ENCODE data around the gene CFTR. TPM values are rescaled to one million over a fixed set of nuclear protein-coding genes. Genes with fewer than 3 reads are reported as not detected.
A peak's percentile ranks its signal among the peaks of the same experiment; 100 is the strongest.

Gene CFTR
- total and polyA plus RNA-seq, 2 donors from 2014 or later: 2.5 to 12.8 TPM

DNA sequence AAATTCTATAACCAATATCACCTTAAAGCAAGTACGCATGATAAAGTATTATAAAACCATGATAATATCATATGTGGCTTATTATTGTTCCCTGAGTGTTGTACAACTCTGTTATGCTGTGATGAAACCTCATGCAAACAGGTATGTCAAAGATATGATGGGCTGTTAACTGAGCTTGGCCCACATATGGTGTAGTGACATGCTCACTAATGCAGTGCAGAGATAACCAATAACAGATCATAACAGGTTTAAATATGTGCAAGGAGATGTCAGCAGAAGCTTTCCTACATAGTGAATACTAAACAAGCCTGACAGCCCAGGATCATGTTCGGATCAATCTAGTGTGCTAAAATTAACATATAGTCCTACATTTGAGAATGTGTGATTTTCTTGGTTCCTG is 9.6 kb downstream of the CFTR start:
- no peak overlapping the region for H3K9ac ChIP-seq (ENCODE audit: low read length in 3 of 3)
- H3K36me3 ChIP-seq (ENCODE audit: control insufficient read depth in 2 of 3, insufficient read depth in 3 of 3, low read length in 3 of 3): no peaks in the 10 kb centered on the region
- TF ChIP-seq CTCF (IDR thresholded peaks at IDR 0.05; ENCODE audit: borderline replicate concordance, extremely low read depth, insufficient read depth): no peak
- H3K9me3 ChIP-seq (ENCODE audit: control insufficient read depth in 2 of 3, insufficient read depth in 1 of 3, low read length in 3 of 3): no peaks in the 10 kb centered on the region
- no peaks in the 10 kb centered on the region for H3K4me1 ChIP-seq (ENCODE audit: control insufficient read depth in 2 of 3, insufficient read depth in 2 of 3, low read depth in 1 of 3, low read length in 3 of 3)
- FAIRE-seq: no peak
- H3K27ac ChIP-seq (ENCODE audit: low read depth in 2 of 2, low read length in 2 of 2): no peak overlapping the region
- DNase-seq: no peak
- intact Hi-C loops (cut with DNase I): no loop called here
- no peak overlapping the region for H3K4me3 ChIP-seq (ENCODE audit: low read length in 3 of 3)
- no peaks in the 10 kb centered on the region for H3K27me3 ChIP-seq (ENCODE audit: control insufficient read depth, insufficient read depth, low read length)

- TF ChIP-seq CTCF (IDR thresholded peaks at IDR 0.05; ENCODE audit: borderline replicate concordance, extremely low read depth, insufficient read depth): no peak
- Histone ChIP-seq H3K4me3 (ENCODE audit: low read length in 3 of 3) (no peak overlapping the region), H3K27ac (ENCODE audit: low read depth in 2 of 2, low read length in 2 of 2) (no peak overlapping the region), H3K4me1 (ENCODE audit: control insufficient read depth in 2 of 3, insufficient read depth in 2 of 3, low read depth in 1 of 3, low read length in 3 of 3) (no peaks in the 10 kb centered on the region), H3K27me3 (ENCODE audit: control insufficient read depth, insufficient read depth, low read length) (no peaks in the 10 kb centered on the region), H3K36me3 (ENCODE audit: control insufficient read depth in 2 of 3, insufficient read depth in 3 of 3, low read length in 3 of 3) (no peaks in the 10 kb centered on the region), H3K9me3 (ENCODE audit: control insufficient read depth in 2 of 3, insufficient read depth in 1 of 3, low read length in 3 of 3) (no peaks in the 10 kb centered on the region), H3K9ac (ENCODE audit: low read length in 3 of 3) (no peak overlapping the region)
- intact Hi-C loops (cut with DNase I): no loop called here
- no peak for FAIRE-seq
- peak in 1 of 5 donors; percentile 20 for DNase-seq
Observed at GRCh38 chr7:117489911-117490310, 10.1 kb downstream of the CFTR start.

DNA sequence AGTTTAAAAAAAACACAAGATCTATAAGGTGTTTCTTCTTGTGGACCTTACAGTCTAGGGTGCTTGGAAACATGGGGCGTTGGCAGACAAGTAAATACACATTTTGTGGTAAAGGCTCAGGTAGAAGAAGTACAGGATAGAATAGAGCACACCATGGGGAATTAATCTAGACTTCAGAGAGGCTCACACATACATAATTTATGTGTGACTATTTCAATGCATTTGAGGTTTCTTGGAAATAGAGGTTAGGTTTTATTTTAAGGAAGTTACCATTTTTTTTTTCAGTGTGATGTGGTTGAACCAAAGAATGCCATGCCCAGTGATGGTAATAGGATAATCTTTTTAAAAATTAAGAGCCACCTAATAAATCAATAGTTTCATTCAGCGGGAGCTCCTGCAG is 12.8 kb downstream of the CFTR start:
- H3K4me3 ChIP-seq (ENCODE audit: low read length in 3 of 3): no peak overlapping the region
- no peak for DNase-seq
- H3K9ac ChIP-seq (ENCODE audit: low read length in 3 of 3): no peak overlapping the region
- intact Hi-C loops (cut with DNase I): no loop called here
- H3K4me1 ChIP-seq (ENCODE audit: control insufficient read depth in 2 of 3, insufficient read depth in 2 of 3, low read depth in 1 of 3, low read length in 3 of 3): no peaks in the 10 kb centered on the region
- H3K27ac ChIP-seq (ENCODE audit: low read depth in 2 of 2, low read length in 2 of 2): no peak overlapping the region
- no peaks in the 10 kb centered on the region for H3K9me3 ChIP-seq (ENCODE audit: control insufficient read depth in 2 of 3, insufficient read depth in 1 of 3, low read length in 3 of 3)
- no peak for FAIRE-seq
- TF ChIP-seq CTCF (IDR thresholded peaks at IDR 0.05; ENCODE audit: borderline replicate concordance, extremely low read depth, insufficient read depth): no peak
- no peaks in the 10 kb centered on the region for H3K27me3 ChIP-seq (ENCODE audit: control insufficient read depth, insufficient read depth, low read length)
- no peaks in the 10 kb centered on the region for H3K36me3 ChIP-seq (ENCODE audit: control insufficient read depth in 2 of 3, insufficient read depth in 3 of 3, low read length in 3 of 3)

- no peak overlapping the region for H3K27ac ChIP-seq (ENCODE audit: low read depth in 2 of 2, low read length in 2 of 2)
Observed at GRCh38 chr7:117493460-117493859, 13.6 kb downstream of the CFTR start.

More at GRCh38 chr7:117493460-117493859, 13.6 kb downstream of the CFTR start:
- no peaks in the 10 kb centered on the region for H3K27me3 ChIP-seq (ENCODE audit: control insufficient read depth, insufficient read depth, low read length)
- no peaks in the 10 kb centered on the region for H3K9me3 ChIP-seq (ENCODE audit: control insufficient read depth in 2 of 3, insufficient read depth in 1 of 3, low read length in 3 of 3)
- H3K9ac ChIP-seq (ENCODE audit: low read length in 3 of 3): no peak overlapping the region
- DNase-seq (no peak), FAIRE-seq (no peak)
- intact Hi-C loops (cut with DNase I): no loop called here
- no peak overlapping the region for H3K4me3 ChIP-seq (ENCODE audit: low read length in 3 of 3)
- TF ChIP-seq CTCF (IDR thresholded peaks at IDR 0.05; ENCODE audit: borderline replicate concordance, extremely low read depth, insufficient read depth): no peak
- no peaks in the 10 kb centered on the region for H3K4me1 ChIP-seq (ENCODE audit: control insufficient read depth in 2 of 3, insufficient read depth in 2 of 3, low read depth in 1 of 3, low read length in 3 of 3)
- no peaks in the 10 kb centered on the region for H3K36me3 ChIP-seq (ENCODE audit: control insufficient read depth in 2 of 3, insufficient read depth in 3 of 3, low read length in 3 of 3)

Data from kidney (tissue), 14 donors.